HG02852 (cell line): ENCODE results near the gene GSC2.
"Not testable (repeated sequence)": the region's sequence is repeated elsewhere in the genome, so short reads cannot be mapped to it uniquely, and the experiment has no call there.

Source experiments
- ATAC-seq: cut with Tn5 transposase; IDR thresholded peaks from one replicate; pipeline ENCODE4 v1.9.1; 2021; ENCODE audit warnings: mild to moderate bottlenecking, moderate library complexity; ENCODE audit not compliant: unreplicated experiment

The GSC2 gene

GRCh38 chr22:19164425-19164824 is 14.3 kb upstream of the GSC2 start:
- no peak for ATAC-seq

GRCh38 chr22:19158649-19159048 is 8.6 kb upstream of the GSC2 start:
- not testable (repeated sequence) for ATAC-seq

GRCh38 chr22:19156109-19156508 is 6.0 kb upstream of the GSC2 start:
- ATAC-seq, result not testable (repeated sequence)

- ATAC-seq, result no peak
Measured at GRCh38 chr22:19152942-19153883, 3.1 kb upstream of the GSC2 start.

GRCh38 chr22:19151329-19152191 is 1.5 kb upstream of the GSC2 start:
- ATAC-seq, result no peak

GRCh38 chr22:19150482-19151328 is 613 bp upstream of the GSC2 start:
- ATAC-seq, result no peak

GRCh38 chr22:19149047-19149883 is 827 bp downstream of the GSC2 start:
- ATAC-seq, result no peak

GRCh38 chr22:19148417-19149046 is 1.6 kb downstream of the GSC2 start:
- ATAC-seq, result no peak

GRCh38 chr22:19147195-19147780 is 2.8 kb downstream of the GSC2 start:
- no peak for ATAC-seq

GRCh38 chr22:19146215-19146968 is 3.7 kb downstream of the GSC2 start:
- ATAC-seq, result no peak

GRCh38 chr22:19143967-19144400 is 6.1 kb downstream of the GSC2 start:
- no peak for ATAC-seq

- no peak for ATAC-seq
Measured at GRCh38 chr22:19143212-19143611, 6.9 kb downstream of the GSC2 start.

GRCh38 chr22:19142394-19142793 is 7.7 kb downstream of the GSC2 start:
- no peak for ATAC-seq

GRCh38 chr22:19139974-19140373 is 10.1 kb downstream of the GSC2 start:
- no peak for ATAC-seq

GRCh38 chr22:19139001-19139356 is 11.1 kb downstream of the GSC2 start:
- ATAC-seq, result no peak

- ATAC-seq, result no peak
Measured at GRCh38 chr22:19138217-19139000, 11.7 kb downstream of the GSC2 start.

- no peak for ATAC-seq
Measured at GRCh38 chr22:19137384-19138216, 12.5 kb downstream of the GSC2 start.
